Thymus (tissue), 11 donors: ENCODE results near the gene ERMARD. TPM values are rescaled to one million over a fixed set of nuclear protein-coding genes. Genes with fewer than 3 reads are reported as not detected.

ENCODE experiments used
- DNase-seq, 9 donors: peaks; one replicate each; pipeline ENCODE4 v3.0.0-alpha.2; 2013; ENCODE audit warnings: low spot score in 9 of 9, low read depth in 6 of 9, missing footprints in 1 of 9
- H3K27ac ChIP-seq, 2 donors: one replicate each; pipeline ENCODE4 v1.5.1; 2013; ENCODE audit warnings: control low read depth in 1 of 2, low read depth in 1 of 2, low read length in 1 of 2, mild to moderate bottlenecking in 1 of 2, moderate library complexity in 1 of 2
- H3K27me3 ChIP-seq, 2 donors: one replicate each; pipeline ENCODE4 v1.5.1; 2013; ENCODE audit warnings: low read length in 1 of 2; ENCODE audit not compliant: control insufficient read depth in 2 of 2, insufficient read depth in 1 of 2
- H3K36me3 ChIP-seq, 2 donors: one replicate each; pipeline ENCODE4 v1.5.1; 2013; ENCODE audit warnings: low read length in 1 of 2, mild to moderate bottlenecking in 1 of 2, moderate library complexity in 1 of 2; ENCODE audit not compliant: control insufficient read depth in 2 of 2, insufficient read depth in 2 of 2
- H3K4me1 ChIP-seq, 2 donors: one replicate each; pipeline ENCODE4 v1.5.1; 2013; ENCODE audit warnings: low read length in 2 of 2; ENCODE audit not compliant: control insufficient read depth in 2 of 2, insufficient read depth in 2 of 2
- H3K4me3 ChIP-seq, 2 donors: one replicate each; pipeline ENCODE4 v1.5.1; 2013; ENCODE audit warnings: low read length in 2 of 2, control low read depth in 1 of 2, mild to moderate bottlenecking in 1 of 2
- H3K9me3 ChIP-seq, 2 donors: one replicate each; pipeline ENCODE4 v1.5.1; 2013; ENCODE audit warnings: low read length in 1 of 2, mild to moderate bottlenecking in 1 of 2; ENCODE audit not compliant: control insufficient read depth in 2 of 2, insufficient read depth in 1 of 2
- WGBS: extraction: QIAGEN DNeasy Blood & Tissue Kit; methylation state at CpG from one replicate; pipeline ENCODE4 v1.1.7; 2013; 5-methylcytosine and 5-hydroxymethylcytosine counted together
- polyA plus RNA-seq: library from polyadenylated mRNA; stranded (reverse); fragments of 200-250 nt; gene quantifications from one replicate; pipeline ENCODE4 v1.2.3, GENCODE V29; 2013
- total RNA-seq: library from RNA; stranded (reverse); fragments of 120-200 nt; gene quantifications from one replicate; pipeline ENCODE4 v1.2.4, GENCODE V29; 2013
- donor health status: healthy.

The ERMARD gene
- total and polyA plus RNA-seq, 2 donors = 25.4 to 104 TPM

GRCh38 chr6:169802790-169803189 is 51.4 kb downstream of the ERMARD start:
- Histone ChIP-seq H3K27ac (no peak overlapping the region), H3K4me1 (peaks cover 0 to 8% of the 10 kb centered on the region in 2 donors), H3K9me3 (peaks cover 0 to 6% of the 10 kb centered on the region in 2 donors), H3K4me3 (no peak overlapping the region), H3K36me3 (no peaks in the 10 kb centered on the region), H3K27me3 (peaks cover 5 to 76% of the 10 kb centered on the region in 2 donors)
- WGBS = 95% methylated on average over 9 of the region's 9 CpGs
- DNase-seq = no peak

- Histone ChIP-seq H3K4me1 (peaks cover 0 to 8% of the 10 kb centered on the region in 2 donors), H3K9me3 (peaks cover 0 to 6% of the 10 kb centered on the region in 2 donors), H3K4me3 (no peak overlapping the region), H3K36me3 (no peaks in the 10 kb centered on the region), H3K27me3 (peaks cover 5 to 76% of the 10 kb centered on the region in 2 donors), H3K27ac (no peak overlapping the region)
- WGBS = 30% methylated on average over 7 of the region's 7 CpGs
- DNase-seq = peak in 2 of 9 donors; percentile 24 to 50
Measured at GRCh38 chr6:169803271-169803811, 51.9 kb downstream of the ERMARD start.

- no peak for DNase-seq
- peaks cover 0 to 8% of the 10 kb centered on the region in 2 donors for H3K4me1 ChIP-seq
Measured at GRCh38 chr6:169803816-169804340, 52.5 kb downstream of the ERMARD start.

DNA sequence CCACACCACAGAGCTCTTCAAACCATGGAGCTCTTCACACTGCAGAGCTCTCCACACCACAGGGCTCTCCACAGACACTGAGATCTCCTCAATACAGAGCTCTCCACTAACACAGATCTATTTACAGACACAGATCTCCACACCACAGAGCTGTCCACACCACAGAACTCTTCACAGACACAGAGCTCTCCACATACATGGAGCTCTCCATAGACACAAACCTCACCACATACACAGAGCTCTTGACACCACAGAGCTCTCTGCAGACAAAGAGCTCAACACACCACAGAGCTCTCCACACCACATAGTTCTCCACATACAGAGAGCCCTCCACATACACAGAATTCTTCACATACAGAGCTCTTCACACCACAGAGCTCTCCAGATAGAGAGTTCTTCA is 53.0 kb downstream of the ERMARD start:
- no peak overlapping the region for H3K27ac ChIP-seq

More at GRCh38 chr6:169803816-169804340, 52.5 kb downstream of the ERMARD start:
- no peaks in the 10 kb centered on the region for H3K36me3 ChIP-seq
- H3K27ac ChIP-seq = no peak overlapping the region
- peaks cover 0 to 6% of the 10 kb centered on the region in 2 donors for H3K9me3 ChIP-seq
- H3K27me3 ChIP-seq = peaks cover 5 to 76% of the 10 kb centered on the region in 2 donors
- H3K4me3 ChIP-seq = no peak overlapping the region
- WGBS = 84% methylated on average over 3 of the region's 3 CpGs

DNA sequence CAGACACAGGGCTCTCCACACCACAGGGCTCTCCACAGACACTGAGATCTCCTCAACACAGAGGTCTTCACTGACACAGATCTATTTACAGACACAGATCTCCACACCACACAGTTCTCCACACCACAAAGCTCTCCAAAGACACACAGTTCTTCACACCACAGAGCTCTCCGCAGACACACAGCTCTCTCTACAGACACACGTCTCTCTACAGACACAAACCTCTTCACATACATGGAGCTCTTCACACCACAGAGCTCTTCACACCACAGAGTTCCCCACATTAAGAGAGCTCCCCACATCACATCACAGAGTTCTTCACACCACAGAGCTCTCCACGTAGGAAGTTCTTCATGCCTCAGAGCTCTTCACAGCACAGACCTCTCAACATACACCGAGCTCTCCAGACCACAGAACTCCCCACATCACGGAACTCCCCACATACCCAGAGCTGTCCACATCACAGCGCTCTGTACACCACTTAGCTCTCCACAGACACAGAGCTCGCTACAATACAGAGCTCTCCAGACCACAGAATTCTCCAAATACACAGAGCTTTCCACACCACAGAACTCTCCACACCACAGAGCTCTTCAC is 53.9 kb downstream of the ERMARD start:
- H3K4me1 ChIP-seq = peaks cover 0 to 8% of the 10 kb centered on the region in 2 donors
- H3K9me3 ChIP-seq = peaks cover 0 to 6% of the 10 kb centered on the region in 2 donors
- peaks cover 5 to 70% of the 10 kb centered on the region in 2 donors for H3K27me3 ChIP-seq
- DNase-seq = peak in 1 of 9 donors; percentile 23
- no peak overlapping the region for H3K27ac ChIP-seq
- no peak overlapping the region for H3K4me3 ChIP-seq
- H3K36me3 ChIP-seq = no peaks in the 10 kb centered on the region
- WGBS = 26% methylated on average over 7 of the region's 7 CpGs

More for the DNA sequence above, 53.0 kb downstream of the ERMARD start:
- Histone ChIP-seq H3K4me1 (peaks cover 0 to 8% of the 10 kb centered on the region in 2 donors), H3K9me3 (peaks cover 0 to 6% of the 10 kb centered on the region in 2 donors), H3K27me3 (peaks cover 5 to 71% of the 10 kb centered on the region in 2 donors), H3K4me3 (no peak overlapping the region), H3K36me3 (no peaks in the 10 kb centered on the region)
- DNase-seq = no peak

GRCh38 chr6:169806701-169807100 is 55.3 kb downstream of the ERMARD start:
- H3K27me3 ChIP-seq = peaks cover 5 to 70% of the 10 kb centered on the region in 2 donors
- no peak overlapping the region for H3K4me3 ChIP-seq
- H3K36me3 ChIP-seq = no peaks in the 10 kb centered on the region
- 6% methylated on average over 1 of the region's 1 CpG for whole genome bisulfite sequencing
- no peak overlapping the region for H3K27ac ChIP-seq
- peaks cover 0 to 6% of the 10 kb centered on the region in 2 donors for H3K9me3 ChIP-seq
- DNase-seq = peak in 1 of 9 donors; percentile 52
- H3K4me1 ChIP-seq = peaks cover 0 to 8% of the 10 kb centered on the region in 2 donors

DNA sequence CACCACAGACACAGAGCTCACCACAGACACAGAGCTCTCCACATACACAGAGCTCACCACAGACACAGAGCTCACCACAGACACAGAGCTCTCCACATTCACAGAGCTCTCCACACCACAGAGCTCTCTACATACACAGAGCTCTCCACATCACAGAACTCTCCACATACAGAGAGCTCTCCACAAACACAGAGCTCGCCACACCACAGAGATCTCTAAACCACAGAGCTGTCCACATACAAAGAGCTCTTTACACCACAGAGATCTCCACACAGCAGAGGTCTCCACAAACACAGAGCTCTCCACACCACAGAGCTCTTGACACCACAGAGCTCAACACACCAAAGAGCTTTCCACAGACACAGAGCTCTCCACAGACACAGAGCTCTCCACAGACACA is 55.8 kb downstream of the ERMARD start:
- no peak overlapping the region for H3K4me3 ChIP-seq
- H3K9me3 ChIP-seq = peaks cover 0 to 6% of the 10 kb centered on the region in 2 donors

DNA sequence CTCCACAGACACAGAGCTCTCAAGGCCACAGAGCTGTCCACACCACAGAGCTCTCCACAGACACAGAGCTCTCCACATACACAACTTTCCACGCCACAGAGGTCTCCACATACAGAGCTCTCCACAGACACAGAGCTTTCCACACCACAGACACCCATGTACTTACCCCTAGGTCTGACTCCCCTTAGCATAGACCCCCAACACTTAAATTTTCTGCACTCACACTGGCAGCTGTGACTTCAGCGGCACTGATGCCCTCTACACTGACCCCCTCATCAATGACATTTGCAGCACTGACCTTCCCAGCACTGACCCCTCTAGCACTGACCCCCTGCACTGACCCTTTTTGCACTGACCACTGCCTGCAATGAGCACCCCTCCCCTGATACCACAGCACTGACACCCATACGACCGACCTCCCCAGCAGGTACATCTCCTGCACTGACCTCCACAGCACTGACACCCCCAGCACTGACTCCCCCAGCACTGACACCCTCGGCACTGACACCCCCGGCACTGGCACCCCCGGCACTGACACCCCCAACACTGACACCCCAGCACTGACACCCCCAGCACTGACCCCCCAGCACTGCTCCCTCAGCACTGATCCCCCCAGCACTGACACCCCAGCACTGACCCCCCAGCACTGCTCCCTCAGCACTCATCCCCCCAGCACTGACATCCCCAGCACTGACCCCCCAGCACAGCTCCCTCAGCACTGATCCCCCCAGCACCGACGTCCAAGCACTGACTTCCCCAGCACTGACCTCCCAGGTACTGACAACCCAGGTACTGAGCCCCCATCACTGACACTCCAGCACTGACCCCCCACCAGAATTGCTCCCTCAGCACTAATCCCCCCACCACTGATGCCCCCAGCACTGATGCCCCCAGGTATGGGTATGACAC is 56.5 kb downstream of the ERMARD start:
- Histone ChIP-seq H3K36me3 (no peaks in the 10 kb centered on the region), H3K9me3 (peaks cover 0 to 6% of the 10 kb centered on the region in 2 donors), H3K4me3 (no peak overlapping the region), H3K4me1 (peaks cover 0 to 8% of the 10 kb centered on the region in 2 donors), H3K27me3 (peaks cover 7 to 70% of the 10 kb centered on the region in 2 donors), H3K27ac (no peak overlapping the region)
- DNase-seq = no peak
- 63% methylated on average over 9 of the region's 9 CpGs for WGBS

More for the DNA sequence above, 55.8 kb downstream of the ERMARD start:
- no peaks in the 10 kb centered on the region for H3K36me3 ChIP-seq
- H3K4me1 ChIP-seq = peaks cover 0 to 8% of the 10 kb centered on the region in 2 donors
- H3K27ac ChIP-seq = no peak overlapping the region
- peak in 1 of 9 donors; percentile 36 for DNase-seq
- H3K27me3 ChIP-seq = peaks cover 7 to 70% of the 10 kb centered on the region in 2 donors
- WGBS = 4% methylated on average over 1 of the region's 1 CpG
